Endothelial cell (in vitro differentiated cells): ENCODE measurements around the gene ISOC2. TPM values are rescaled to one million over a fixed set of nuclear protein-coding genes. Genes with fewer than 3 reads are reported as not detected.
"Not testable (repeated sequence)": the region's sequence is repeated elsewhere in the genome, so short reads cannot be mapped to it uniquely, and the experiment has no call there.

ENCODE experiments used
- DNase-seq: peaks from one replicate; pipeline ENCODE4 v3.0.0; 2021; ENCODE audit warnings: low spot score
- H3K27ac Mint-ChIP-seq: one replicate; pipeline ENCODE4 v1.8.0; 2021; ENCODE audit warnings: mixed read lengths, inconsistent platforms; ENCODE audit not compliant: unreplicated experiment
- H3K27me3 Mint-ChIP-seq: one replicate; pipeline ENCODE4 v1.8.0; 2021; ENCODE audit warnings: mild to moderate bottlenecking, moderate library complexity, mixed read lengths, inconsistent platforms; ENCODE audit not compliant: unreplicated experiment
- H3K36me3 Mint-ChIP-seq: one replicate; pipeline ENCODE4 v1.8.0; 2021; ENCODE audit warnings: mild to moderate bottlenecking, low read depth, mixed read lengths, inconsistent platforms; ENCODE audit not compliant: unreplicated experiment
- H3K4me1 Mint-ChIP-seq: one replicate; pipeline ENCODE4 v1.8.0; 2021; ENCODE audit warnings: mild to moderate bottlenecking, mixed read lengths, inconsistent platforms; ENCODE audit not compliant: unreplicated experiment
- H3K4me3 Mint-ChIP-seq: one replicate; pipeline ENCODE4 v1.8.0; 2021; ENCODE audit warnings: mild to moderate bottlenecking, mixed read lengths, inconsistent platforms; ENCODE audit not compliant: unreplicated experiment
- H3K9me3 Mint-ChIP-seq: one replicate; pipeline ENCODE4 v1.8.0; 2021; ENCODE audit warnings: mixed read lengths, inconsistent platforms; ENCODE audit not compliant: unreplicated experiment
- total RNA-seq: library from RNA; stranded (reverse); fragmentation: NEBNext Ultra II Directional; extraction: Animal tissue kit (Norgen Biotek cat#: 25700); gene quantifications from one replicate; pipeline ENCODE4 v1.2.1, GENCODE V29; 2021; ENCODE audit not compliant: unreplicated experiment
- TF ChIP-seq, protein P1 (sequence below): fragments of 200-600 bp; sonication (generic); IDR thresholded peaks from one replicate; pipeline ENCODE4 v1.5.0; 2021; ENCODE audit warnings: antibody characterized with exemption; ENCODE audit not compliant: unreplicated experiment

The ISOC2 gene
- total RNA-seq, 1 donor from 2014 or later, result 20.2 TPM

GRCh38 chr19:55418185-55418584 is 43.3 kb downstream of the ISOC2 start:
- no peak overlapping the region for H3K4me3 Mint-ChIP-seq
- H3K9me3 Mint-ChIP-seq, result no peaks in the 10 kb centered on the region
- DNase-seq, result peak; percentile 67
- TF ChIP-seq, protein P1, sequence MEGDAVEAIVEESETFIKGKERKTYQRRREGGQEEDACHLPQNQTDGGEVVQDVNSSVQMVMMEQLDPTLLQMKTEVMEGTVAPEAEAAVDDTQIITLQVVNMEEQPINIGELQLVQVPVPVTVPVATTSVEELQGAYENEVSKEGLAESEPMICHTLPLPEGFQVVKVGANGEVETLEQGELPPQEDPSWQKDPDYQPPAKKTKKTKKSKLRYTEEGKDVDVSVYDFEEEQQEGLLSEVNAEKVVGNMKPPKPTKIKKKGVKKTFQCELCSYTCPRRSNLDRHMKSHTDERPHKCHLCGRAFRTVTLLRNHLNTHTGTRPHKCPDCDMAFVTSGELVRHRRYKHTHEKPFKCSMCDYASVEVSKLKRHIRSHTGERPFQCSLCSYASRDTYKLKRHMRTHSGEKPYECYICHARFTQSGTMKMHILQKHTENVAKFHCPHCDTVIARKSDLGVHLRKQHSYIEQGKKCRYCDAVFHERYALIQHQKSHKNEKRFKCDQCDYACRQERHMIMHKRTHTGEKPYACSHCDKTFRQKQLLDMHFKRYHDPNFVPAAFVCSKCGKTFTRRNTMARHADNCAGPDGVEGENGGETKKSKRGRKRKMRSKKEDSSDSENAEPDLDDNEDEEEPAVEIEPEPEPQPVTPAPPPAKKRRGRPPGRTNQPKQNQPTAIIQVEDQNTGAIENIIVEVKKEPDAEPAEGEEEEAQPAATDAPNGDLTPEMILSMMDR, result peak; percentile 16
- H3K36me3 Mint-ChIP-seq, result no peaks in the 10 kb centered on the region
- H3K27me3 Mint-ChIP-seq, result peaks cover 5% of the 10 kb centered on the region
- no peaks in the 10 kb centered on the region for H3K4me1 Mint-ChIP-seq
- no peak overlapping the region for H3K27ac Mint-ChIP-seq

DNA sequence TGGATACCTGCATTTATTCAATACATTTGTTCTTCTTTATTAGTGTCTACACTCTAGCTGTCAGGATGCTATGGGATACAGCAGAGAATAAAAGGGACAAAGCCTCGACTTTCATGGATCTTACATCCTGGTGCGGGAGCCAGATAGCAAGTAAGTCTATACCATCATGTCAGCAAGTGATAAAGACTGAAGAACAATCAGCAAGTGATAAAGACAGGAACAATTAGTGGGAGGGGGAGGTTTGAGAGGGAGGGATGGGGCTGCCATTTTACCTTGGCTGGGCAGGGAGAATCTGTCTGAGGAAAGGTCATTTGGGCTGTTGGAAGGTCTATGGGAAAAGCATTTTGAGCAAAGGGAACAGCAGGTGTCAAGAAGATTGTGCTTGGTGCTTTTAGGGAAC is 51.3 kb downstream of the ISOC2 start:
- Mint-ChIP-seq H3K9me3 (peaks cover 9% of the 10 kb centered on the region), H3K36me3 (peaks cover 21% of the 10 kb centered on the region), H3K4me1 (peaks cover 14% of the 10 kb centered on the region), H3K27ac (no peak overlapping the region), H3K27me3 (peaks cover 11% of the 10 kb centered on the region), H3K4me3 (no peak overlapping the region)
- no peak for DNase-seq
- TF ChIP-seq, protein P1, result no peak

- Mint-ChIP-seq H3K27me3 (peaks cover 11% of the 10 kb centered on the region), H3K27ac (peak overlapping the region; percentile 31), H3K4me1 (peaks cover 14% of the 10 kb centered on the region), H3K36me3 (peaks cover 21% of the 10 kb centered on the region)
- H3K9me3 Mint-ChIP-seq, DNase-seq, H3K4me3 Mint-ChIP-seq: not testable (repeated sequence)
These were observed 52.3 kb downstream of the ISOC2 start for GRCh38 chr19:55409179-55409578.

GRCh38 chr19:55408533-55408872 is 52.9 kb downstream of the ISOC2 start:
- peak overlapping the region; percentile 93 for H3K4me3 Mint-ChIP-seq
- TF ChIP-seq, protein P1, result no peak
- H3K9me3 Mint-ChIP-seq, result peaks cover 9% of the 10 kb centered on the region
- peaks cover 14% of the 10 kb centered on the region for H3K4me1 Mint-ChIP-seq
- DNase-seq, result no peak
- peak overlapping the region; percentile 90 for H3K27ac Mint-ChIP-seq
- peaks cover 11% of the 10 kb centered on the region for H3K27me3 Mint-ChIP-seq
- peaks cover 21% of the 10 kb centered on the region for H3K36me3 Mint-ChIP-seq

DNA sequence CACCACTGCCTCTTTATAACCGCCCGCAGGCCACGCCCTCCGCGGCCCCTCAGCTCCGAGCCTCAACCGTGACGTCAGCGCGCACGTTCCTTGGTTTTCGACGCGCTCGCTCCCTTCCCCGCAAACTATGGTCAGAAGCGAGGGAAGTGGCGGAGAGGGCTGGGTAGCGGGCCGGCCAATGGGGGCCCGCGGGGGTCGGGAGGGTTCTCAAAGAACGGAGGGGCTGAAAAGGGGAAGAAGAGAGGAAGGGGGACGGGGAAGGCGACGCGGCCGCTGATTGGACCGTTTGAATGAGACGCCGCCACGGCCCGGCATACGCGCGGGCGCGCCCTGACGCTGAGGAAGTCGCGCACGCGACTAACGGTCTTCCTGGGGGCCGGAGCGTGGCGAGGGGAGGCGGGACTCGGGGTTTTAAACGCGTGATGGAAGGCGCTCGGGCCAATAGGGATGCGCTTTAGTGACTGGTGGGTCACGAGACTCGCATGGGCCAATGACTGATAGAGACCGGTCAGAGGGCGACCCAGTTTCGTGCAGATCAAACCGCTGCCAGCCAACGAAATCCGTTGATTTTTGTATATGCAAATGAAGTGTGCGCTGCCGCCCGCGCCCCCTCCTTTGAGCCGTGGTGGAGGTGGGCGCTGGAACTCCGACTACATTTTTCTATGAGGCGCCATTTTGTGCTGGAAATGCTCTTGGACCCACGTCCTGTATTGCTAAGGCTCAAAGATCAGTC is 53.5 kb downstream of the ISOC2 start:
- Mint-ChIP-seq H3K36me3 (peaks cover 25% of the 10 kb centered on the region), H3K4me1 (peaks cover 14% of the 10 kb centered on the region), H3K27me3 (peaks cover 12% of the 10 kb centered on the region), H3K27ac (peak overlapping the region; percentile 90), H3K4me3 (peak overlapping the region; percentile 93), H3K9me3 (peaks cover 9% of the 10 kb centered on the region)
- DNase-seq, result peak; percentile 94
- TF ChIP-seq, protein P1, result no peak

- Mint-ChIP-seq H3K27ac (peak within 1 kb of the TSS; percentile 90), H3K4me3 (peak within 1 kb of the TSS; percentile 93), H3K36me3 (peaks cover 28% of the 10 kb centered on the region), H3K4me1 (peaks cover 14% of the 10 kb centered on the region), H3K27me3 (peaks cover 13% of the 10 kb centered on the region)
- not testable (repeated sequence) for H3K9me3 Mint-ChIP-seq, DNase-seq
These were observed 54.0 kb downstream of the ISOC2 start, which contains the start of gene UBE2S for GRCh38 chr19:55407550-55407799. UBE2S (minus strand) TSS chr19:55407788; CDS start chr19:55407589, 199 bp downstream.
